ENCODE data around the gene ZNF526. TPM values are rescaled to one million over a fixed set of nuclear protein-coding genes. Genes with fewer than 3 reads are reported as not detected.

The ZNF526 gene
- total and polyA plus RNA-seq, 9 of the 15 experiments (the other 6 are each of a cell fraction or from before 2014, with no cell fraction given) = 1.3 to 17.9 (median 6.2) TPM

GRCh38 chr19:42174958-42175734 is 45.0 kb upstream of the ZNF526 start:
- BruUV-seq (replicated peaks) = no TSS peak
- DNase-seq (ENCODE audit: extremely low read depth in 1 of 4, low spot score in 3 of 4) (no peak), FAIRE-seq (no peak), ATAC-seq (no peak)
- no peaks in the 10 kb centered on the region for H3K9me3 ChIP-seq (replicated peaks; ENCODE audit: control insufficient read depth, insufficient read depth, low read depth, low read length)
- 3% methylated on average over 5 of the region's 6 CpGs for WGBS (ENCODE audit: insufficient coverage, low coverage, missing lambda C conversion rate)
- no peak overlapping the region for H3K4me2 ChIP-seq (ENCODE audit: insufficient read depth, low read length)
- peaks cover 0 to 15% of the 10 kb centered on the region in 2 experiments; a peak in 2 of 5 replicates for H3K4me1 ChIP-seq (replicated peaks in 1 of 2; ENCODE audit: control insufficient read depth in 2 of 2, insufficient read depth in 2 of 2, low read length in 2 of 2)
- H3K4me3 ChIP-seq = no peak overlapping the region
- H3K27ac ChIP-seq (ENCODE audit: extremely low read depth, low read depth, low read length) = no peak overlapping the region
- no peaks in the 10 kb centered on the region for H3K36me3 ChIP-seq (ENCODE audit: control insufficient read depth, insufficient read depth, low read length)
- H3K79me2 ChIP-seq (ENCODE audit: control insufficient read depth, insufficient read depth, low read length) = no peaks in the 10 kb centered on the region
- intact Hi-C loops (cut with micrococcal nuclease) = no loop called here
- H3K27me3 ChIP-seq (ENCODE audit: control insufficient read depth in 2 of 2, insufficient read depth in 2 of 2, low read length in 2 of 2) = peaks cover 53 to 97% of the 10 kb centered on the region in 2 experiments
- CTCF ChIA-PET (ENCODE audit: low intra/inter-chr PET ratio) = no interaction called here
- in situ Hi-C loops (cut with MboI) = no loop called here
- TF ChIP-seq CBX2 (IDR thresholded peaks at IDR 0.05; ENCODE audit: insufficient read depth, low read length, poor library complexity, severe bottlenecking) (peak; percentile 38), ZNF668 (CRISPR knock-in tag; IDR thresholded peaks at IDR 0.05) (no peak)
- TF ChIP-seq, protein P1, sequence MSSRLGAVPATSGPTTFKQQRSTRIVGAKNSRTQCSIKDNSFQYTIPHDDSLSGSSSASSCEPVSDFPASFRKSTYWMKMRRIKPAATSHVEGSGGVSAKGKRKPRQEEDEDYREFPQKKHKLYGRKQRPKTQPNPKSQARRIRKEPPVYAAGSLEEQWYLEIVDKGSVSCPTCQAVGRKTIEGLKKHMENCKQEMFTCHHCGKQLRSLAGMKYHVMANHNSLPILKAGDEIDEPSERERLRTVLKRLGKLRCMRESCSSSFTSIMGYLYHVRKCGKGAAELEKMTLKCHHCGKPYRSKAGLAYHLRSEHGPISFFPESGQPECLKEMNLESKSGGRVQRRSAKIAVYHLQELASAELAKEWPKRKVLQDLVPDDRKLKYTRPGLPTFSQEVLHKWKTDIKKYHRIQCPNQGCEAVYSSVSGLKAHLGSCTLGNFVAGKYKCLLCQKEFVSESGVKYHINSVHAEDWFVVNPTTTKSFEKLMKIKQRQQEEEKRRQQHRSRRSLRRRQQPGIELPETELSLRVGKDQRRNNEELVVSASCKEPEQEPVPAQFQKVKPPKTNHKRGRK (tag; IDR thresholded peaks at IDR 0.05) = peak; percentile 69
- POLR2A ChIA-PET = interaction anchor here (0.6 kb wide), 1 partner anchor 275 kb away, joined by 5 read pairs; no protein-coding TSS in a partner anchor
- no peak overlapping the region for H2AFZ ChIP-seq (ENCODE audit: low read depth, low read length)
- no peaks in the 10 kb centered on the region for H3K9me1 ChIP-seq (ENCODE audit: control insufficient read depth, insufficient read depth, low read length)
- no peak overlapping the region for H3K9ac ChIP-seq (ENCODE audit: insufficient read depth in 1 of 2, low read depth in 2 of 2, low read length in 2 of 2)
- H4K20me1 ChIP-seq (replicated peaks; ENCODE audit: control insufficient read depth, insufficient read depth, low read length) = peaks cover 19% of the 10 kb centered on the region; the same call in 1 of the 2 replicates

Data from K562 (cell line).